Stimulated activated memory B cell treated with anti-CD40 and anti-IgM and Interleukin-4, amounts not matched to agents 10 μg/mL and 1 μg/mL and 100 μg/mL, for 72 hours (primary cell): ENCODE measurements around the gene A3GALT2.
A peak's percentile ranks its signal among the peaks of the same experiment; 100 is the strongest.

Experiments
- ATAC-seq: fragments of 150-1000 bp; cut with Tn5 transposase; 2 replicates; pipeline ENCODE4 v1.10.0; 2021
- H3K27ac Mint-ChIP-seq: one replicate; pipeline ENCODE4 v1.8.0; 2022; ENCODE audit warnings: mild to moderate bottlenecking, mixed read lengths
- H3K27me3 Mint-ChIP-seq: one replicate; pipeline ENCODE4 v1.8.0; 2022; ENCODE audit warnings: mixed read lengths
- H3K36me3 Mint-ChIP-seq: one replicate; pipeline ENCODE4 v1.8.0; 2022; ENCODE audit warnings: mixed read lengths
- H3K4me1 Mint-ChIP-seq: one replicate; pipeline ENCODE4 v1.8.0; 2022; ENCODE audit warnings: mixed read lengths
- H3K4me3 Mint-ChIP-seq: one replicate; pipeline ENCODE4 v1.8.0; 2022; ENCODE audit warnings: mild to moderate bottlenecking, moderate library complexity, mixed read lengths
- H3K9me3 Mint-ChIP-seq: one replicate; pipeline ENCODE4 v1.8.0; 2022; ENCODE audit warnings: mixed read lengths

Gene A3GALT2

GRCh38 chr1:33358795-33359503 is 38.1 kb upstream of the A3GALT2 start:
- Mint-ChIP-seq H3K36me3 (no peaks in the 10 kb centered on the region), H3K9me3 (no peaks in the 10 kb centered on the region), H3K27ac (no peak overlapping the region), H3K4me1 (no peaks in the 10 kb centered on the region), H3K27me3 (no peaks in the 10 kb centered on the region), H3K4me3 (no peak overlapping the region)
- no peak for ATAC-seq

DNA sequence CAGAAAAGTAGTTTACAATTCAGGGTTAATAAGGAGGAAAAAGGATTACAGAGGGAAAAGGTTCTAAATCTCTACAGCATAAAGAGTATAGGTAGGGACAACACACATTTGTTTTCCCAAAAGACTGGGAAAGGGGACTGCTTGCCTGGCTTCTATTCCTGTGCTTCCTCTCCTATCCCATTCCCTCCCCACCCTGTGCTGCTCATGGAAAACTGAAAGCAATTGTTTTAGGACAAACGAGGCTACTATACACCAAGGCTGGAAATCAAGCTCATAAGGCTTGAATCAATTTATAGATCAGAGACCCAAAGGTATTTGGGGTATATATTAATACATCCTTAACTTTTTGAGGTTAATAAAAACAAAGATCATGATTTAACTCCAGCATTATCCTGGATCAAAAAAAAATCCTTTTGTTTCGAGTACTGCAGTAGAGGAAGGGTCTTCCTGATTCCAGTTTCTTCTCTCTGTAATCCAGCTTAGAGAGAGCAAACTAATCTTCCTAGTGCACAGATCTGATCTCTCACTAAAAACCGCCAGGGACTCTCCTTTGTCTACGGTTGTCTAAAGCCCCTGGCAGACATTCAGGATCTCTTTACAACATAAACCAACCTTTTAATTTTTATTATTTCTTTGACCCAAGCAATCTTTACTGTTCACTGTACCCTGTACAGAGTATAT is 37.4 kb upstream of the A3GALT2 start:
- H3K4me1 Mint-ChIP-seq, result no peaks in the 10 kb centered on the region

DNA sequence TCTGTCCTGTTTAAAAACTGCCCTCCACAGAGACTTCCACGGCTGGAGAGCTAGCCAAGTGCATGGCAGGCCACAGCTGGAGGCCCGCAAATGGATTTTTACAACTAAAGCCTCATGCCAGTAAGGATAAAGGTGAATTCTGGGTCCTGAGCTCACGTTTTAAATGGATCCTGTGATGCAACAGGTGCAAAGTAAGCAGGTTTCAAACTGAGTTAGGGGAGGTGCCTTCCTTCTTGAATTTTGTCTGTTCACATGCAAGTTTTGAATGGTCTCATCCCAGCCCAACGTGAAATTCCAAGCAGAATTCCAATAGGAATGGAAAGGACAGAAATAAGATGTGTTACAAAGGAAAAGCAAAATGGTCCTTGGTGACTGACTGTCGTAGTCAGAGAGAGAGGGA is 36.2 kb upstream of the A3GALT2 start:
- Mint-ChIP-seq H3K27me3 (no peaks in the 10 kb centered on the region), H3K4me3 (no peak overlapping the region), H3K9me3 (no peaks in the 10 kb centered on the region), H3K4me1 (no peaks in the 10 kb centered on the region), H3K36me3 (no peaks in the 10 kb centered on the region), H3K27ac (no peak overlapping the region)
- no peak for ATAC-seq

More for the DNA sequence above, 37.4 kb upstream of the A3GALT2 start:
- H3K4me3 Mint-ChIP-seq, result no peak overlapping the region
- H3K27ac Mint-ChIP-seq, result no peak overlapping the region
- no peaks in the 10 kb centered on the region for H3K36me3 Mint-ChIP-seq
- no peak for ATAC-seq
- H3K9me3 Mint-ChIP-seq, result no peaks in the 10 kb centered on the region
- H3K27me3 Mint-ChIP-seq, result no peaks in the 10 kb centered on the region

DNA sequence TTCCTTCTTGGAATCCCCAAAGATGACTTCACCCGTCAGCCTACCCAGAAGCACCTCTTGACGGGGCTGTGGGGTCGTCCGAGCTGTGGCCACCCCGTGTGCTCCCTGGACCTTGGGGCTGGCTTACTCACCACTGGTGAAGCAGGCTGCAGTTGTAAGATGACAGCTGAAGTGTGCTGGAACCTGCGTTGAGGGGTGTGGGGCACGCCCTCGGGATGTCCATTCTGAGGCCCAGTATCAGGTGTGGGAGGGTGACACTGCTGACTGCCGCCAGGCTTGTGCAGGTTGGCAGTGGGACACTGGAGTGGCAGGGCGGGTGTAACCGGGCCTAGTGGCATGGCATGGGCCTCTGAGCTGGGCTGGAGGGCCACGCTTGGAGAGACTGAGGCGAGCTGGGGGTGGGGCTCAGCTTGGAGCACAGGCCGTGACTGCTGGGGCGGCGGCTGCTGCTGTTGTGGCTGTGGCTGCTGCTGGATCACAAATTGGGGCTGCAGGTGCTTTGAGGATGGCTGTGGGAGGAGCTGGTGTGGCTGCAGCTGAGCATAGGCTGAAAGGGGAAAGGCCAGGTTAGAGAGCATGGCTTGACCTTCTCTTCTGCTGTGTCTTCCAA is 33.9 kb upstream of the A3GALT2 start:
- ATAC-seq, result no peak
- Mint-ChIP-seq H3K9me3 (no peaks in the 10 kb centered on the region), H3K27me3 (no peaks in the 10 kb centered on the region), H3K36me3 (no peaks in the 10 kb centered on the region), H3K4me1 (peaks cover 16% of the 10 kb centered on the region), H3K27ac (no peak overlapping the region), H3K4me3 (no peak overlapping the region)

DNA sequence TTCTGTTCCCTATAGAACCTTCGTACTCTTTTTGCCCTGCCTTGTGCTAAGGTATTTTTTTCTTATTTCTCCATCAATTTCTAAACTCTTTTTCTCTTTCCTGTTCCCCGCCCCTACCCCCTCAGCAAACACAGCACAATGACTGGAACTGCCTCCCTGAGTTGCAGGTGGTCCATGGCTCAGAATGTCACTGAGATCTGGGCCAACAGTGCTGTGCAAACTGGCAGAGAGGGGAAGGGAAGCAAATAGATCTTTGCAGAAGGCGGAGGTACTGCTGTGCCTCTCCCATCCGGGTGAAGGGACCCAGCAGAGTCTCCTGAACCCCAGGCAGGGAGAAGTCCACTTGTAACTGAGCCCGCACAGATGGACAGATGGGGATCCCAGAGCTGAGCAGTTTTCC is 32.6 kb upstream of the A3GALT2 start:
- no peak overlapping the region for H3K4me3 Mint-ChIP-seq
- peaks cover 22% of the 10 kb centered on the region for H3K4me1 Mint-ChIP-seq
- H3K27ac Mint-ChIP-seq, result no peak overlapping the region
- H3K36me3 Mint-ChIP-seq, result no peaks in the 10 kb centered on the region
- ATAC-seq, result no peak
- no peaks in the 10 kb centered on the region for H3K27me3 Mint-ChIP-seq
- H3K9me3 Mint-ChIP-seq, result no peaks in the 10 kb centered on the region

DNA sequence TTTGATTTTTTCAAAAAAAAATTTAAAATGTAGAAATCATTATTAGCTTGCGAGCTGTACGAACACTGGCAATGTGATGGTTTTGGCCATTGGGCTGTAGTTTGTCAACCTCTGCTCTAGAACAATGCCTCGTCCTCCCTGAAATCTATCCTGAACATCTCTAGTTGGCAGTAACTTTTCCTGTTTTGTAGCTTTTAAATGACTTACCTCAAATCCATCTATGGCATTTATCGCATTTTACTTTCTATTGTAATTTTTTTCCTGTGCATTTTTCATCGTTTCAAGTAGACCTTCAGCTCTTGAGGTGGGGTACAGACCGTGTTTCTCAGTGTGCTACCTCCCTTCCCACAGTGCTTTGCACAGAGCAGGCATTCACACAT is 30.4 kb upstream of the A3GALT2 start:
- no peak for ATAC-seq
- peak overlapping the region; percentile 29 for H3K4me3 Mint-ChIP-seq
- no peaks in the 10 kb centered on the region for H3K27me3 Mint-ChIP-seq
- H3K27ac Mint-ChIP-seq, result no peak overlapping the region
- no peaks in the 10 kb centered on the region for H3K9me3 Mint-ChIP-seq
- H3K36me3 Mint-ChIP-seq, result peaks cover 11% of the 10 kb centered on the region
- peaks cover 40% of the 10 kb centered on the region for H3K4me1 Mint-ChIP-seq

DNA sequence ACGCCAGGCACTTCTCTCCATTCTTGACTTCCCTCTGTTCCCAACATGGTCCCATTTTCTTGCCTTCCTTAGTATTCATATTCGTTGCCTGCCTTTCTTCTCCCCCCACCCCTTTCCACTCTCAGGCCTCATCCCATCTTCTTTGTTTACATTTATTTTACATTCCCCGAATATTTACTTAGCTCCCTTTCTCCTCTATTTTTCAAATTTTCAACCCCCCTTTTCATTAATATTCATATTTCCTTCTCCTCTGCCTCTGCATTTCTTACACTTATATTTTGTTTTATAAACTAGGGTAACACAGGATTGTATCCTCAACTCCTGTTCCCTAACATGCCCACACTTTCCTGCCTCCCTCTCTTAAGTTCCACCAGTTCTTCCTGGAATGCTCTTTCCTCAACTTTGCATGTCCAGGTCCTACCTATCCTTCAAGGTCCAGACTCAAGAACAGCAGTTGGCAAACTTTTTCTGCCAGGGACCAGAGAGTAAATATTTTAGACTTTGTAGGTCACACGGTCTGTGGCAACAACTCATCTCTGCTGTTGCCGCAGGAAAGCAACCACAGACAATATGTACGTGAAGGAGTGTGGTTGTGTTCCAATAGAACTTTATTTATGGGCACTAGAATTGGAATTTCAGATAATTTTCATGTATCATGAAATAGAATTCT is 29.8 kb upstream of the A3GALT2 start:
- Mint-ChIP-seq H3K4me1 (peaks cover 41% of the 10 kb centered on the region), H3K9me3 (no peaks in the 10 kb centered on the region), H3K36me3 (peaks cover 11% of the 10 kb centered on the region), H3K4me3 (peak overlapping the region; percentile 92), H3K27me3 (no peaks in the 10 kb centered on the region), H3K27ac (peak overlapping the region; percentile 89)
- no peak for ATAC-seq

DNA sequence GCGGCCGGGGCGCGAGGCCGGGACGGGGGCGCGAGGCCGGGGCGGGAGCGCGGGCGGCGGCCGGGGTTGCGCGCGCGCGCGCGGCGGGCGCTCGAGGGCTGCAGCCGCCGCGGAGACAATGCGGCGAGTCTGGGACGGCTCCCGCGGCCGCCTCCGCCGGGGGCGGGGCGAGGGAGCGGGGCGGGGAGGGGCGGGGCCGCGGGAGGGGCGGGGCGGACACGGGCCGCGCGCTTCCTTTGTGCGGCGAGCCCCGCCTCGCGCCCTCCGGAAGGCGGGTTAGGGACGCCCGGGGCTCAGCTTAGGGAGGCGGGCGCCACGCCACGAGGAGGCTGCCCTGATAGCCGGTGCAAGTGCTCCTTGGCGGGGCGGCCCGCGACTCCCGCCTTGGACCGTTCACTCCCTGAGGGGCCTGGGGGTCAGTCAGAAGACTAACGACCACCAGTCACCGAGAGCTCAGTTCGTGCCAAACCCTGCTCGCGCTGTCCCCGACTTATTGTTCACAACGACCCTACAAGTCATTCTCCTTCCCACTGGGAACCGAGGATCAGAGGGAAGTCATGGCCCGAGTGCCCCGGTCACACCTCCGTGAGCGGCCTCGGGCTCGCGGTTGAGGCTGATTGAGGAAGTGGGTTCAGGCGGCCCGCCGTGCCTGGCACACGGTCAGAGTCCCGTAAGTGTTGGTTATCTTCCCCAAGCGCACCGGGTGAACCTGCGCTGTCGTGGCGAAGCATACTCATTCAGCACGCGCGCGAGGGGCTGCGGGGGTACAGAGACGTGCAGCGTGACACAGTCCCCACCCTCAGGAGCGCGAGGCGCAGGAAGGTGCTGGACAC is 29.1 kb upstream of the A3GALT2 start:
- ATAC-seq, result peak; percentile 92
- H3K9me3 Mint-ChIP-seq, result no peaks in the 10 kb centered on the region
- H3K27me3 Mint-ChIP-seq, result no peaks in the 10 kb centered on the region
- H3K4me1 Mint-ChIP-seq, result peaks cover 41% of the 10 kb centered on the region
- peaks cover 11% of the 10 kb centered on the region for H3K36me3 Mint-ChIP-seq
- peak overlapping the region; percentile 92 for H3K4me3 Mint-ChIP-seq
- peak overlapping the region; percentile 89 for H3K27ac Mint-ChIP-seq

GRCh38 chr1:33349081-33349759 is 28.3 kb upstream of the A3GALT2 start:
- peak overlapping the region; percentile 23 for H3K27ac Mint-ChIP-seq
- no peaks in the 10 kb centered on the region for H3K9me3 Mint-ChIP-seq
- H3K4me1 Mint-ChIP-seq, result peaks cover 41% of the 10 kb centered on the region
- peak; percentile 67 for ATAC-seq
- no peaks in the 10 kb centered on the region for H3K27me3 Mint-ChIP-seq
- peaks cover 11% of the 10 kb centered on the region for H3K36me3 Mint-ChIP-seq
- H3K4me3 Mint-ChIP-seq, result peak overlapping the region; percentile 95

DNA sequence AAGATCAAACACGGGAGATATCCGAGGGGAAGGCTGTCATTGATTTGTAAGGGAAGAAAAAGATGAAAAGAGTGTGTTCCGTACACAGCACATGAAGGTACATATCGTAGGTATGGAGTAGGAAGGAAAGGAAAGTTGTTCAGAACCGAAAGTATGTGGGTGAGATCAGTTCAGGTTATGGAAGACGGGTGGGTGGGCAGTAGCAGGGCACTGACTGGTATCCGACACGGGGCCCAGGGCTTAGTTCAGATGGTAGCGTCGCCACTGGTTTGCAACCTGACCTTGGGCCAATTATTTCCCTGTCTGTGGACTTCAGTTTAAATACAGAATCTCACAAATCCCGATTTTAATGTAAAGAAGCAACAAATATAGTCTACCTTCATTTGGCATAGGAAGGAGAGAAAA is 27.8 kb upstream of the A3GALT2 start:
- Mint-ChIP-seq H3K27me3 (no peaks in the 10 kb centered on the region), H3K9me3 (no peaks in the 10 kb centered on the region), H3K27ac (peak overlapping the region; percentile 23), H3K4me1 (peaks cover 41% of the 10 kb centered on the region), H3K36me3 (peaks cover 11% of the 10 kb centered on the region), H3K4me3 (peak overlapping the region; percentile 95)
- no peak for ATAC-seq

DNA sequence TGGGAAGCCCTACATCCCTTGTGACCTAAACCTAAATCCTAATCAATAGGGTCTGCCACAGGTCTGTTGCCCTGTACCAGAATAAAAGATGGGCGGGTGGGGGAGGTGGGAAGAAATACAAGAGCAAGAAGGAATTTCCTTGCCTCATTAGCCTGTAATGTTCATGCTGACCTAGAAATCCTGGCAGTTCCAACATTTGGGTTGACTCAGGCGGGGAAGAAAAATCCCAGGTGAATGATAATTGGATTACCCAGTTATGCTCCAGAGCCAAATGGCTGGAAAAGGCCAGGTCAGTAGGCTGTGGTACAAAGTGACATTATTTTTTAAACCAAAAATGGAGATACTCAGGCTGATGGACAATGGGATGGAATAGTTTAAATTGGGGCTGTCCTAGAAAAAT is 27.3 kb upstream of the A3GALT2 start:
- Mint-ChIP-seq H3K27me3 (no peaks in the 10 kb centered on the region), H3K27ac (peak overlapping the region; percentile 23), H3K9me3 (no peaks in the 10 kb centered on the region), H3K4me3 (peak overlapping the region; percentile 95), H3K36me3 (peaks cover 11% of the 10 kb centered on the region), H3K4me1 (peaks cover 41% of the 10 kb centered on the region)
- no peak for ATAC-seq

DNA sequence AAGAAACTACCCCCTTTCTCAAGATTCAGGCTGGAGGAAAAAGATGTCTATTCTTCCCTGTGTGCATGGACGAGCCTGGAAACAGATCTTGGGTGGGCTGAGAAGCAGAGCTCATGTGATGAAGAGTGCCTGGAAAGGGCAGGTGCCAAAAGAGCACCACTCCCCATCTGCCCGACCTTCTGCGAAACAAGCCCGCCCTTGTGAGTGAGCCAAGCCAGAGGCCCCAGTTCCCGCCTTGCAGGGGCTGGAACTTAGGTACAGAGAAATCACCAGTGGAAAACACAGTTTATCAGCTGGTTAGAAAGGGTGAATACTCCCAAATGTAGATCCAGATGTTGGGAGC is 26.7 kb upstream of the A3GALT2 start:
- H3K27me3 Mint-ChIP-seq, result no peaks in the 10 kb centered on the region
- peak overlapping the region; percentile 13 for H3K27ac Mint-ChIP-seq
- H3K4me1 Mint-ChIP-seq, result peaks cover 45% of the 10 kb centered on the region
- H3K4me3 Mint-ChIP-seq, result no peak overlapping the region
- ATAC-seq, result no peak
- peaks cover 11% of the 10 kb centered on the region for H3K36me3 Mint-ChIP-seq
- H3K9me3 Mint-ChIP-seq, result no peaks in the 10 kb centered on the region

DNA sequence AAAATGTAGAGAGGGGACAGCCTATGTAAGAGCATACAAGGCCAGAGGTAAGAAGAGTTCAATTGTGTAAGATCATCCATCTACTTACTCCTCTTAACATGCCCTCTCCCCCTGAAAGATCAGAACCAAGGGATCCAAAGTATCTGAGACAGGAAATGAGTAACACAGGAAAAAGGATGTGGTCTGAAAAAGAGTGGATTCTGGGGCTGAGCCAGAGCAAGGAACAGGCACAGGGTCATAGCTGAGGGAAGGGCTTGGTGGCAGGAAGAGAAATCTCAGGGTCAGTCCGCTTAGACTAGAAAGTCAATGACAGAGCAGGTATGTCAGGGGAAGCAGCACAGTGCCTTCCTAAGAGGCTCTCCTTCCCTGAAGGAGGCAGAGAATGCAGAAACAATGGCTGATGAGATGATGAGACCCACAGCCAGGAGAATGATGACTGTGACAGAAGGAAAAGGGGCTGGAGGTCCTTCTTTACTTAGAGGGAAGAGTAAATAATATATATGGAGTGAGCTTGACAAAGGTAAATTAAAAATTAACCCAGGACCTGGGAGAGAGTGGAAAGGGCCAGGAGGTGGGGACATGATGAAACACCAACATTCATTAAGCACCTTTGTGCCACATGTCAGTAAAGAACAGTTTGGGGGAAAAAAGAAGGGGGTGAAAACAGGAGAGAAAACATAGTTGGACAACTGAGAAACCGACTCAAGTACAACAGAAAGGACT is 26.2 kb upstream of the A3GALT2 start:
- H3K9me3 Mint-ChIP-seq, result no peaks in the 10 kb centered on the region
- no peaks in the 10 kb centered on the region for H3K27me3 Mint-ChIP-seq
- H3K4me1 Mint-ChIP-seq, result peaks cover 50% of the 10 kb centered on the region
- H3K27ac Mint-ChIP-seq, result peak overlapping the region; percentile 13
- peaks cover 11% of the 10 kb centered on the region for H3K36me3 Mint-ChIP-seq
- no peak for ATAC-seq
- H3K4me3 Mint-ChIP-seq, result peak overlapping the region; percentile 10

GRCh38 chr1:33346533-33346926 is 25.6 kb upstream of the A3GALT2 start:
- Mint-ChIP-seq H3K9me3 (no peaks in the 10 kb centered on the region), H3K36me3 (peaks cover 11% of the 10 kb centered on the region)
- no peak for ATAC-seq

More at GRCh38 chr1:33346533-33346926, 25.6 kb upstream of the A3GALT2 start:
- peaks cover 50% of the 10 kb centered on the region for H3K4me1 Mint-ChIP-seq
- no peak overlapping the region for H3K4me3 Mint-ChIP-seq
- no peaks in the 10 kb centered on the region for H3K27me3 Mint-ChIP-seq
- no peak overlapping the region for H3K27ac Mint-ChIP-seq
